Measurements from ENCODE around the gene RHOXF2. TPM values are rescaled to one million over a fixed set of nuclear protein-coding genes. Genes with fewer than 3 reads are reported as not detected.
"Not testable (repeated sequence)": the region's sequence is repeated elsewhere in the genome, so short reads cannot be mapped to it uniquely, and the experiment has no call there.

The RHOXF2 gene
- polyA plus RNA-seq, 1 experiment = not detected

DNA sequence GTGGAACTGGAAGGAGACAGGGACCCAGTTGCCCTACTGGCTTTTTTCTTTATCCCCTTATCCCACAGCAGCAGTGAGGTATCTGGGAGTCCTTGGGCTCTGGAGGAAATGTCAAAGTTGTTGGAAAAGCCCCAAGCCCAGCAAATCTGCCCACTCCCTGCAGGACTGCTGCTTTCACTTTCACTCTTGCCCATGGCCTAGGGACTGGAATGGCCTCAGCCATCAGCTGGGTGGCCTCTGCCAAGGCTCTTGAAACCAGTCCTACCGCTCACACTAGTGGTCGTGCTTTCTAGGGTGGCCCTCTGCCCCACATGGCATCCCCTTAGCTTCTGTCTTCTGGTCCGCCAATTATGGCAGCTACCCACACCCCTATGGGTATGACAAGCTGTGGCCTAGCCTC lies 33.0 kb upstream of the RHOXF2 start:
- TF ChIP-seq CTCF (IDR thresholded peaks at IDR 0.05; ENCODE audit: insufficient read depth, low read depth, low read length) = no peak
- no peak overlapping the region for H3K4me3 ChIP-seq (ENCODE audit: low read depth, low read length)
- POLR2A ChIA-PET = no interaction called here
- CTCF ChIA-PET = no interaction called here
- no peaks in the 10 kb centered on the region for H3K36me3 ChIP-seq (ENCODE audit: control insufficient read depth, insufficient read depth, low read length)
- no peak for DNase-seq (ENCODE audit: low read depth)
- no peaks in the 10 kb centered on the region for H3K27me3 ChIP-seq (ENCODE audit: control insufficient read depth, insufficient read depth, low read length)

- H3K27me3 ChIP-seq (ENCODE audit: control insufficient read depth, insufficient read depth, low read length); DNase-seq (ENCODE audit: low read depth); H3K36me3 ChIP-seq (ENCODE audit: control insufficient read depth, insufficient read depth, low read length); POLR2A ChIA-PET; H3K4me3 ChIP-seq (ENCODE audit: low read depth, low read length); CTCF ChIA-PET: not testable (repeated sequence)
Measured at GRCh38 chrX:120128306-120128846, 30.0 kb upstream of the RHOXF2 start.

DNA sequence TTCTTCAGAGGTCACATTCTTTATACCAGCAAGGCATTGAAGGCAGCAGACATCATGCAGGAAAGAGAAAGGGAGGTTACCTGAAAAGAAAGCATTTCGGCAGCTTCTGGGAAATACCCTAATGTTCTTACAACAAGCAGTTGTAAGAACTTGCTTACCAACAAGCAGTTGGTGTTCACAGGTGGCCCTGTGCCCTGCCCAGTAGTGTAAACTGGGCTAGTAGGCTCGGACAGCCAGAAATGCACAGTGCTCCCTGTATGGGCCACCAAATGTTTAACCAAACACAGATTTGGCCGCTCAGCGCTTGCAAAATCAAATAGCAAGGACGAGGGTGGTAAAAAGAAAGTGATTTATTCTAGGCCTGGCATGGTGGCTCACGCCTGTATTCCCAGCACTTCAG lies 22.3 kb upstream of the RHOXF2 start:
- ChIA-PET CTCF (no interaction called here), POLR2A (no interaction called here)
- Histone ChIP-seq H3K4me3 (ENCODE audit: low read depth, low read length) (no peak overlapping the region), H3K27me3 (ENCODE audit: control insufficient read depth, insufficient read depth, low read length) (no peaks in the 10 kb centered on the region), H3K36me3 (ENCODE audit: control insufficient read depth, insufficient read depth, low read length) (no peaks in the 10 kb centered on the region)
- no peak for TF ChIP-seq CTCF (IDR thresholded peaks at IDR 0.05; ENCODE audit: insufficient read depth, low read depth, low read length)
- DNase-seq (ENCODE audit: low read depth) = no peak

DNA sequence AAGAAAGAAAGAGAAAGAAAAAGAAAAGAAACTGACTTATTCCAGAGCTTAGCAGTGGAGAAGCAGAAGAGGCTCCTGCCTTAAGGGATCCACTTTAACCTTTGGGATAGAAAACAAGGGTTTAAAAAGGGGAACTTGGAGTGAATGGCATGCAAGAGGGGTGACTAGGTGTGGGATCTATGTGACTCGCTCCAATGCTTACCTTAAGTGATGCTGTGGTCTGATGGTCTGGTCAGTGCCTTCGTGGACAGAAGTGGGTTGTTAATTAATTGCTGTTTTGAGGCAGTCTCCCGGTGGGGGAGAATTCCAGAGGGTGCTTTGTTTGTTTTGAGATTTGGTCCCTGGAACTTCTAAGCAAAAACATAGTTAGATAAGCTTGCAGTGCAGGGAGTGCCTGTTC lies 21.6 kb upstream of the RHOXF2 start:
- Histone ChIP-seq H3K4me3 (ENCODE audit: low read depth, low read length) (no peak overlapping the region), H3K36me3 (ENCODE audit: control insufficient read depth, insufficient read depth, low read length) (no peaks in the 10 kb centered on the region), H3K27me3 (ENCODE audit: control insufficient read depth, insufficient read depth, low read length) (no peaks in the 10 kb centered on the region)
- POLR2A ChIA-PET = no interaction called here
- CTCF ChIA-PET = interaction anchor here (0.7 kb wide), 1 partner anchor 68 kb away, joined by 3 read pairs; no protein-coding TSS in a partner anchor
- no peak for TF ChIP-seq CTCF (IDR thresholded peaks at IDR 0.05; ENCODE audit: insufficient read depth, low read depth, low read length)
- no peak for DNase-seq (ENCODE audit: low read depth)

GRCh38 chrX:120137439-120137838 lies 21.0 kb upstream of the RHOXF2 start:
- no peak for TF ChIP-seq CTCF (IDR thresholded peaks at IDR 0.05; ENCODE audit: insufficient read depth, low read depth, low read length)
- DNase-seq (ENCODE audit: low read depth) = no peak
- Histone ChIP-seq H3K36me3 (ENCODE audit: control insufficient read depth, insufficient read depth, low read length) (no peaks in the 10 kb centered on the region), H3K27me3 (ENCODE audit: control insufficient read depth, insufficient read depth, low read length) (no peaks in the 10 kb centered on the region), H3K4me3 (ENCODE audit: low read depth, low read length) (no peak overlapping the region)
- ChIA-PET CTCF (interaction anchor here (0.6 to 0.7 kb wide), 2 partner anchors 35 to 67 kb away, joined by 3 read pairs; no protein-coding TSS in a partner anchor), POLR2A (no interaction called here)

DNA sequence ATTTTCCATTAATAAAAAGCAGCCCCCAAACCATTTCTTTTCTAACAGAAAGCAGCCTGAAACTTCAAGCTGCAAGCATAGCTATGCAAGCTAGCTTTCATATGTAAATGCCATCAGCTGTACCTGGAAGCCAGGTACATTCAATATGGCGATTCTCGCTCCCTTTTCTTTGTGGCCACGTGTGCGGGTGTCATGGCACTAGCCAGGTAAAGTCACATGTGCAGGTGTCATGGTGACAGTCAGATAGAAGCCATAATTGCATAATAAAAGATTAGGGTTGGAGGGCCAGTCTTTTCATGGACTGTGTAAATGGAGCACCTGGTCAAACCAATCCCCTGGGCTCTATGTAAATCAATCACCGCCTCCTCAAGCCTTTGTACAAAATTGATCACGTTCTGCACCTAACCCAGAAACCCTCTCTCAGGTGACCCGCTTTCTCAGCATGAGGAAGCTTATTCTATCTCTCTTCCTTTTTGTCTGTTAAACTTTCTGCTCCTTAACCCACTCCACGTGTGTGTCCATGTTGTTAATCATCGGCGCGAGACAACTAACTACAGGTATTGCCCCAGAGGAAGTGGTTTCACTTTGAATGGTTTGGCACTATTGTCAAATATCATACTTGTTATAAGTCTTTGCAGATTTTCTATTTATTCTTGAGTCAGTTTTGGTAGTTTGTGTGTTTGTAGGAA lies 18.0 kb upstream of the RHOXF2 start:
- Histone ChIP-seq H3K27me3 (ENCODE audit: control insufficient read depth, insufficient read depth, low read length) (no peaks in the 10 kb centered on the region), H3K36me3 (ENCODE audit: control insufficient read depth, insufficient read depth, low read length) (no peaks in the 10 kb centered on the region), H3K4me3 (ENCODE audit: low read depth, low read length) (no peak overlapping the region)
- TF ChIP-seq CTCF (IDR thresholded peaks at IDR 0.05; ENCODE audit: insufficient read depth, low read depth, low read length) = no peak
- ChIA-PET CTCF (no interaction called here), POLR2A (no interaction called here)
- DNase-seq (ENCODE audit: low read depth) = no peak
